ENCODE data around the gene SH3BP2.

The SH3BP2 gene

GRCh38 chr4:2834001-2834921 lies 41.4 kb downstream of the SH3BP2 start:
- DNase-seq: no peak

- DNase-seq: no peak
Measured at GRCh38 chr4:2835978-2836377, 43.1 kb downstream of the SH3BP2 start.

GRCh38 chr4:2836391-2836859 lies 43.5 kb downstream of the SH3BP2 start:
- DNase-seq: no peak

GRCh38 chr4:2837110-2837903 lies 44.4 kb downstream of the SH3BP2 start:
- no peak for DNase-seq

GRCh38 chr4:2837904-2838496 lies 45.1 kb downstream of the SH3BP2 start:
- DNase-seq: no peak

- DNase-seq: no peak
Measured at GRCh38 chr4:2839060-2839459, 46.2 kb downstream of the SH3BP2 start.

- DNase-seq: no peak
Measured at GRCh38 chr4:2842687-2843262, 49.9 kb downstream of the SH3BP2 start.

- DNase-seq: peak; percentile 57
Measured at GRCh38 chr4:2843263-2843940, 50.5 kb downstream of the SH3BP2 start, which contains the start of gene ADD1. Gene ADD1 (plus strand): TSS chr4:2843844. CDS start chr4:2875916, 32,072 bp downstream.

GRCh38 chr4:2843941-2844584 lies 51.2 kb downstream of the SH3BP2 start:
- no peak for DNase-seq

- no peak for DNase-seq
Measured at GRCh38 chr4:2846172-2846571, 53.3 kb downstream of the SH3BP2 start.

GRCh38 chr4:2847302-2847871 lies 54.5 kb downstream of the SH3BP2 start:
- no peak for DNase-seq

GRCh38 chr4:2848449-2848848 lies 55.6 kb downstream of the SH3BP2 start:
- DNase-seq: no peak

- no peak for DNase-seq
Measured at GRCh38 chr4:2849267-2850152, 56.6 kb downstream of the SH3BP2 start.

GRCh38 chr4:2850966-2851798 lies 58.3 kb downstream of the SH3BP2 start:
- no peak for DNase-seq

- DNase-seq: no peak
Measured at GRCh38 chr4:2852481-2852921, 59.6 kb downstream of the SH3BP2 start.

GRCh38 chr4:2855584-2855983 lies 62.7 kb downstream of the SH3BP2 start:
- DNase-seq: no peak

- DNase-seq: no peak
Measured at GRCh38 chr4:2856266-2856665, 63.4 kb downstream of the SH3BP2 start.

- no peak for DNase-seq
Measured at GRCh38 chr4:2857349-2857927, 64.6 kb downstream of the SH3BP2 start.

All from NCI-H2171 (cell line).